ENCODE data around the gene SCN1A. TPM values are rescaled to one million over a fixed set of nuclear protein-coding genes. Genes with fewer than 3 reads are reported as not detected.
"Not testable (repeated sequence)": the region's sequence is repeated elsewhere in the genome, so short reads cannot be mapped to it uniquely, and the experiment has no call there.

SCN1A gene
- total and polyA plus RNA-seq, 12 donors: 0.11 to 1.3 (median 0.41) TPM; not detected in 1

DNA sequence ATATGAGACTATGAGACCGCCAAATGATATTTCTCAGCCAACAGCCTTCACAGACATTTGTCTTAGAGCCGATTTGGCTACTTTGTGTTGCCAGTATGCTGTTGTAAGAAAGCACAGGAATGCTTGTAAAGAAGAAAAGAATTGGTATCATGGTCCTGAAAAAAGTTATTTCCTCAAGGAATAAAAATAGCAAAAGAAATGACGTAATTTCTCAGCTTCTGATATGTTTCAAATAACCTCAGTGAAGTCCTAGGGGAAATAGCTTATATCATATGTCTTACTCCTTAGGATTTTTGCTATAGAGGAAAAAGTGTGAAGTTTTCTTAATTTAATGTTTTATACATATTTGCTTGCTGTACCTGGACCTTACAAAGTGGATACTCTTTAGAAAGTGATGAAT is 23.0 kb downstream of the SCN1A start:
- Histone ChIP-seq H3K36me3 (no peaks in the 10 kb centered on the region), H3K4me1 (no peaks in the 10 kb centered on the region), H3K27me3 (no peaks in the 10 kb centered on the region), H3K4me3 (no peak overlapping the region), H3K9me3 (no peaks in the 10 kb centered on the region), H3K27ac (no peak overlapping the region)
- ATAC-seq: no peak
- 64 to 68% methylated on average over 3 of the region's 3 CpGs for WGBS, 2 donors
- TF ChIP-seq, protein P1, sequence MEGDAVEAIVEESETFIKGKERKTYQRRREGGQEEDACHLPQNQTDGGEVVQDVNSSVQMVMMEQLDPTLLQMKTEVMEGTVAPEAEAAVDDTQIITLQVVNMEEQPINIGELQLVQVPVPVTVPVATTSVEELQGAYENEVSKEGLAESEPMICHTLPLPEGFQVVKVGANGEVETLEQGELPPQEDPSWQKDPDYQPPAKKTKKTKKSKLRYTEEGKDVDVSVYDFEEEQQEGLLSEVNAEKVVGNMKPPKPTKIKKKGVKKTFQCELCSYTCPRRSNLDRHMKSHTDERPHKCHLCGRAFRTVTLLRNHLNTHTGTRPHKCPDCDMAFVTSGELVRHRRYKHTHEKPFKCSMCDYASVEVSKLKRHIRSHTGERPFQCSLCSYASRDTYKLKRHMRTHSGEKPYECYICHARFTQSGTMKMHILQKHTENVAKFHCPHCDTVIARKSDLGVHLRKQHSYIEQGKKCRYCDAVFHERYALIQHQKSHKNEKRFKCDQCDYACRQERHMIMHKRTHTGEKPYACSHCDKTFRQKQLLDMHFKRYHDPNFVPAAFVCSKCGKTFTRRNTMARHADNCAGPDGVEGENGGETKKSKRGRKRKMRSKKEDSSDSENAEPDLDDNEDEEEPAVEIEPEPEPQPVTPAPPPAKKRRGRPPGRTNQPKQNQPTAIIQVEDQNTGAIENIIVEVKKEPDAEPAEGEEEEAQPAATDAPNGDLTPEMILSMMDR (IDR thresholded peaks at IDR 0.05): no peak
- intact Hi-C loops (cut with DNase I): no loop called here
- no peak for DNase-seq

DNA sequence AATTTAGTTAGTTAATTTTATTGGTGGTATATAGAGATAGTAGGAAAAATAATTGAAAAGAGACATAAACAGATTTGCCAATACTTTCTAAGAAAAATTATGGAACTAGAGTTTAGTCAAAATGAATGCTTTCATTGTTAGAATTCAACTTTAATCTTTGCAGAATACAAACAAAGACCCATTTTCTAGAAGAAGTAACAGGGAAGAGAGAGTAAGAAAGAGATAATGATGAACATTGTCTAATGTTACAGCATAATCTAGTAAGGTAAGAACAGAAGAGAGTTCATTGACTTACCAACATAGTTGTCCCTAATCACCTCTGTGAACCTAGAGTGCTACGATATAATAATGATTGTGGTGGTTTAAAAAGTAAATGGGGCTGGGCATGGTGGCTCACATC is 23.7 kb downstream of the SCN1A start:
- no peaks in the 10 kb centered on the region for H3K4me1 ChIP-seq
- no peaks in the 10 kb centered on the region for H3K9me3 ChIP-seq
- H3K36me3 ChIP-seq: no peaks in the 10 kb centered on the region
- intact Hi-C loops (cut with DNase I): no loop called here
- H3K4me3 ChIP-seq: no peak overlapping the region
- 84 to 94% methylated on average over 1 of the region's 1 CpG for WGBS, 2 donors
- ATAC-seq (no peak), DNase-seq (no peak)
- TF ChIP-seq, protein P1 (IDR thresholded peaks at IDR 0.05): no peak
- H3K27ac ChIP-seq: no peak overlapping the region
- H3K27me3 ChIP-seq: no peaks in the 10 kb centered on the region

- H3K4me1 ChIP-seq; H3K4me3 ChIP-seq; H3K27ac ChIP-seq; H3K27me3 ChIP-seq; intact Hi-C loops (cut with DNase I); ATAC-seq; DNase-seq; H3K36me3 ChIP-seq; H3K9me3 ChIP-seq: not testable (repeated sequence)
- 90 to 92% methylated on average over 7 of the region's 7 CpGs for WGBS, 2 donors
Measured at GRCh38 chr2:166103277-166103676, 24.5 kb downstream of the SCN1A start.

- DNase-seq (no peak), ATAC-seq (no peak)
- Histone ChIP-seq H3K27ac (no peak overlapping the region), H3K27me3 (no peaks in the 10 kb centered on the region), H3K36me3 (no peaks in the 10 kb centered on the region), H3K4me3 (no peak overlapping the region), H3K9me3 (no peaks in the 10 kb centered on the region), H3K4me1 (peaks cover 0 to 15% (median 0%) of the 10 kb centered on the region in 9 donors)
- TF ChIP-seq, protein P1 (IDR thresholded peaks at IDR 0.05): no peak
- intact Hi-C loops (cut with DNase I): no loop called here
- WGBS, 2 donors: 95 to 98% methylated on average over 1 of the region's 1 CpG
Measured at GRCh38 chr2:166094325-166094724, 33.5 kb downstream of the SCN1A start.

GRCh38 chr2:166092889-166093288 is 34.9 kb downstream of the SCN1A start:
- 64 to 65% methylated on average over 3 of the region's 3 CpGs for WGBS, 2 donors
- no peak for ATAC-seq
- no peaks in the 10 kb centered on the region for H3K9me3 ChIP-seq
- no peaks in the 10 kb centered on the region for H3K36me3 ChIP-seq
- H3K4me3 ChIP-seq: no peak overlapping the region
- peaks cover 0 to 15% (median 0%) of the 10 kb centered on the region in 9 donors for H3K4me1 ChIP-seq
- TF ChIP-seq, protein P1 (IDR thresholded peaks at IDR 0.05): no peak
- intact Hi-C loops (cut with DNase I): no loop called here
- no peaks in the 10 kb centered on the region for H3K27me3 ChIP-seq
- no peak for DNase-seq
- H3K27ac ChIP-seq: no peak overlapping the region

All from heart right ventricle (tissue), 16 donors.